ENCODE data around the gene PKHD1.
"Not testable (repeated sequence)": the region's sequence is repeated elsewhere in the genome, so short reads cannot be mapped to it uniquely, and the experiment has no call there.

PKHD1 gene

DNA sequence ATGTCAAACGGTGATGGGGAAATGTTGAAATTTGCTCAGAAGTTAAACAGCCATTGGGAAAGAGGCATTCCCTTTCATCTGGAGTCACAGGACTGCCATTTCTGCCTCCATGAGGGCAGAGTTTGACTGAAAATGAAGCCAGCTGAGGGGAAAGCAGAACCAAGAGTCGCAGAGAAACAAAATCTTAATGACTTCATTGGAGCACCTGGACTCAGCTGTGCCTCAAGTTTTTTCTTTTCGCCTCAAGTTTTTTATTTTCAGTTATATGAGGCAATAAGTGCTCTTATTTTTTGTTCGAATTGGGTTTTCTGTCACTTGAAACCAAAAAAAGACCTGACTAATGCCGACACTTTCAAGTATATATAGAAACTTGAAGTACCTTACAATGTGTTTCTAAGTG lies 161.3 kb downstream of the PKHD1 start:
- no peak for DNase-seq (ENCODE audit: low read depth)

DNA sequence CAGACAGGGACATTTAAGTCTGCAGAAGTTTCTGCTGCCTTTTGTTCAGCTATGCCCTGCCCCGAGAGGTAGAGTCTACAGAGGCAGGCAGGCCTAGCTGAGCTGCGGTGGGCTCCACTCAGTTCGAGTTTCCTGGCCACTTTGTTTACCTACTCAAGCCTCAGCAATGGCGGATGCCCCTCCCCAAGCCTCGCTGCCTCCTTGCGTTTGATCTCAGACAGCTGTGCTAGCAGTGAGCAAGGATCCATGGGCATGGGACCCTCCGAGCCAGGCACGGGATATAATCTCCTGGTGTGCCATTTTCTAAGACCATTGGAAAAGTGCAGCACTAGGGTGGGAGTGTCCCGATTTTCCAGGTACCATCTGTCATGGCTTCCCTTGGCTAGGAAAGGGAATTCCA lies 164.9 kb downstream of the PKHD1 start:
- not testable (repeated sequence) for DNase-seq (ENCODE audit: low read depth)

DNA sequence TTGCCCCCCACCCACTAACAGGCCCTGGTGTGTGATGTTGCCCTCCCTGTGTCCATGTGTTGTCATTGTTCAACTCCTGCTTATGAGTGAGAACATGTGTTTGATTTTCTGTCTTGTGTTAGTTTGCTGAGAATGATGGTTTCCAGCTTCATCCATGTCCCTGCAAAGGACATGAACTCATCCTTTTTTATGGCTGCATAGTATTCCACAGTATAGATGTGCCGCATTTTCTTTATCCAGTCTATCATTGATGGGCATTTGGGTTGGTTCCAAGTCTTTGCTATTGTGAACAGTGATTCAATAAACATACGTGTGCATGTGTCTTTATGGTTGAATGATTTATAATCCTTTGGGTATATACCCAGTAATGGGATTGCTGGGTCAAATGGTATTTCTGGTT lies 169.1 kb downstream of the PKHD1 start:
- not testable (repeated sequence) for DNase-seq (ENCODE audit: low read depth)

- no peak for DNase-seq (ENCODE audit: low read depth)
These were observed 172.3 kb downstream of the PKHD1 start for GRCh38 chr6:51915098-51915497.

DNA sequence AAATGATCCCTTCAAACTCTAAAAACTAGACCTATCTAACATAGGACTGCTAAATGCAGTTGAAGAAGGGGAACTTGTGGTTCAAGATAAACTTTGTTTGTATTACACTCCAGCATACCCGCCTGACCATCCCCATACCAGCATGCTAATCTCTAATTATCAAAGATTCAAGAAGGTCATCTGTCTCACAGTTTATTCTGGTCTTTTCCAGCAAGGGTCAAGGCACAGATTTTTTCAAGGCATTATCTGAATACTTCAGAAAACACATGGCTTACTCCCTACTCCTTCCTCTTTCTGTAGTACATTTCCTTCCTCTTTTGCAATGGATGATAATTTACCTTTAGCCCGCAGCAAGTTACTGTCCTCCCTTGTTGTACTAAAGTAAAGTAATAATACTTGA lies 174.1 kb downstream of the PKHD1 start:
- no peak for DNase-seq (ENCODE audit: low read depth)

DNA sequence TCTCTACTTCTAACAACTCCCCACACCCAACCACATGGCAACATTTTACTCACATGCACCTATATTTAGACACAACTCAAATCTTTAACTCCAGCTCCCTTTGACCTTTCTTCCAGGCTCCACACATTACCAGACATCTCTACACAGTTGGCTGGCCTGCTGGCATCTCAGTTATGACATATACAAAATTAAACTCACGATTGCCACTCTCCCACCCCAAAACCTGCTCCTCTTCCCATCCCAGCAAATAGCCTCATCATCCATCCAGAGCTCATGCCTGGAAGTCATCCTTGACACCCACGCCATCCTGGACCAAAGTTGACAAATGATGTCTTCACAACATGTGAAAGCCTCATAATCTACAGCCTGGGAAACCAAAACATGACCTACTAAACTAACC lies 176.6 kb downstream of the PKHD1 start:
- no peak for DNase-seq (ENCODE audit: low read depth)

DNA sequence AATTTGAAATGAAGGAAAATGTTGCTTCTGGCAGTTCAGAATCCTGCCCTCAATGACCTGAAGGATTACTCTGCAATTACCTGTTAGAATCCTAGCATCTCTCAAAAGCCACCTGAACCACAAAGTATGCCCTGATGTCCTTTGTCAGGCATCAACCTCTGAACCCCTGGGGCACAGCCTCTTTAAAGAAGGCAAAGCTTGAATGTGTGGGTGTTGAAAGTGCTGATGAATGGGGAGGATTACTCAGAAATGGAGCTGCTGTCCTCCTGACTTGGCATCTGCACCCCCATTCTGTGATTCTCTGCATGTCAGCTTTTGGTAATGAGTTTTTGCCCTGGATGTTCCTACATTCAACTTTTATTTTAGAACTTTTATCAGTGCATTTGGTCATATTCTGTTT lies 179.2 kb downstream of the PKHD1 start:
- no peak for DNase-seq (ENCODE audit: low read depth)

- no peak for DNase-seq (ENCODE audit: low read depth)
These were observed 185.3 kb downstream of the PKHD1 start for GRCh38 chr6:51901766-51902764.

- DNase-seq (ENCODE audit: low read depth): no peak
These were observed 194.0 kb downstream of the PKHD1 start for GRCh38 chr6:51893366-51893765.

- DNase-seq (ENCODE audit: low read depth): no peak
These were observed 194.7 kb downstream of the PKHD1 start for GRCh38 chr6:51892750-51893149.

DNA sequence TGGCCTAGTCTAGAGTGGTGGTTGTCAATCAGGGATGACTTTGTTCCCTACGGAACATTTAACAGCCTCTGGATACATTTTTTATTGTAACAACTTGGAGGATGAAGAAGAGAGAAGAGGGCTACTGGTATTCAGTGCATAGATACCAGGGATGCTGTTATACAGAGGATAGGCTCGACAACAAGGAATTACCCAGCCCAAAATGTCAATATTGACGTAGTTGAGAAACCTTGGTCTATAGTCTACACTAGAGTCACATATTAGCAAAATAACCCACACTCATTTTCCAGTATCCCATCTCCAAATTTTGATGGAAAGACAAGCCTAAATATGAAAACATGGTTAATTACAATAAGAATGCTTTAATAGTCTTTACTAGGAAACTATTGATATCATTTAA lies 195.1 kb downstream of the PKHD1 start:
- no peak for DNase-seq (ENCODE audit: low read depth)

- no peak for DNase-seq (ENCODE audit: low read depth)
These were observed 195.6 kb downstream of the PKHD1 start for GRCh38 chr6:51891784-51892183.

GRCh38 chr6:51887859-51888258 lies 199.6 kb downstream of the PKHD1 start:
- DNase-seq (ENCODE audit: low read depth): no peak

- no peak for DNase-seq (ENCODE audit: low read depth)
These were observed 201.5 kb downstream of the PKHD1 start for GRCh38 chr6:51885957-51886356.

GRCh38 chr6:51868591-51869355 lies 218.6 kb downstream of the PKHD1 start:
- DNase-seq (ENCODE audit: low read depth): no peak

DNA sequence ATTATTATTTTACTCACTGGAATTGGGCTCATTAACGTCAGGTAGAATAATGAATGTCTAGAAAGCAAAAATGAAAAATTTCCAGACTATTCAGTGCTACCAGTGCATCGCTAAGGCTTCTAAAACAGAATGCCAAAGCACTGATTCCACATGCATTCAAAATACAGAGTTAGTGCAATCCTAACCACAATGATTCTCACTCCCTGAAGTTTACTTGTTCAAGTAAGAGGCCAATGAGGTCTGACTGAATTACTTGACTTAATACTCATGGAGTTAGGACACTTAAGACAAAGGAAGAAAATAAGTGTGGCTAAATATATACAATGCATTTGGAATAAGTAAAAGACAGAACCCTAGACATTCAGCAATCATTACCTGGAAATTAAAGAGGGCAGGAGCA lies 220.5 kb downstream of the PKHD1 start:
- DNase-seq (ENCODE audit: low read depth): no peak

- no peak for DNase-seq (ENCODE audit: low read depth)
These were observed 221.4 kb downstream of the PKHD1 start for GRCh38 chr6:51865996-51866395.

DNA sequence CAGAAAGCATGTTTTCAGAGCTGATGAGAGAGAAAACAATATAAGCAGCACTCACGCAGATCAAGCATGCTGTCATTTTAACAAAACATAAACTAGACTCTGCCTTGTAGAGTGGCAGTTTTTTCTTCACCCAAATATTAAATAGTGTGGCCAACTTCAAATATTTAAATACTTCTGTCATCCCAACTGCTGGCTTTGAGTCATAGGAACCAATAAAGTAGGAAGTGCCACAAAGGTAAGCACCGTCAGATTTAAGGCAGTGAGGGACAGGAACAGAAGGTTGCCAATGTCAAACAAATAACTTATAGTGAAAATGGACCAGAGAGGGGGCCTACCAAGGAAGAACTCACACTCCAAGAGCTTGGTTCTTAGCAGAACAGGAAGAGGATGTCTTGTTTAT lies 222.2 kb downstream of the PKHD1 start:
- DNase-seq (ENCODE audit: low read depth): no peak

DNA sequence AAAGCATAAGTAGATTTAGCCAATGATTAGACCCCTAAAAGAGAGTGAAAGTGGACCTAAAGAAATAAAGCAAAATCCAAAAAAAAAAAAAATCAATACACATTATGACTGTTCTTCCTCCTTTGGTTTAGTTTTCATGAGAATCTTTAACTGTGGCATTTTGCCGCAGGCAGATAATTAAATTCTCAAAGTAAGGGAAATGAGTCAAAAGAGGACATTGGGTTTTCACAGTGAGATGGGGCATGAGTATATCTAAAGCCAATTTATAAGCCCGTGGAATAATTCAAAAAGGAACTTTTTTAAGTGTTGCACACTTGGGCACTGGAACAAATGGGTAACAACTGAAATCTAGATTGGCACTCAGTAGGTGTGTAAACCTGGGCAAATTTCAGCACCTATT lies 230.3 kb downstream of the PKHD1 start:
- DNase-seq (ENCODE audit: low read depth): no peak

- no peak for DNase-seq (ENCODE audit: low read depth)
These were observed 230.9 kb downstream of the PKHD1 start for GRCh38 chr6:51856508-51856907.

GRCh38 chr6:51855310-51856082 lies 231.9 kb downstream of the PKHD1 start:
- DNase-seq (ENCODE audit: low read depth): peak; percentile 4

- no peak for DNase-seq (ENCODE audit: low read depth)
These were observed 232.5 kb downstream of the PKHD1 start for GRCh38 chr6:51854876-51855275.

All from GM04503 (cell line).